Measurements from ENCODE around the gene C5orf24. TPM values are rescaled to one million over a fixed set of nuclear protein-coding genes. Genes with fewer than 3 reads are reported as not detected.

The C5orf24 gene
- total RNA-seq, 1 experiment from 2014 or later: 29.2 TPM

DNA sequence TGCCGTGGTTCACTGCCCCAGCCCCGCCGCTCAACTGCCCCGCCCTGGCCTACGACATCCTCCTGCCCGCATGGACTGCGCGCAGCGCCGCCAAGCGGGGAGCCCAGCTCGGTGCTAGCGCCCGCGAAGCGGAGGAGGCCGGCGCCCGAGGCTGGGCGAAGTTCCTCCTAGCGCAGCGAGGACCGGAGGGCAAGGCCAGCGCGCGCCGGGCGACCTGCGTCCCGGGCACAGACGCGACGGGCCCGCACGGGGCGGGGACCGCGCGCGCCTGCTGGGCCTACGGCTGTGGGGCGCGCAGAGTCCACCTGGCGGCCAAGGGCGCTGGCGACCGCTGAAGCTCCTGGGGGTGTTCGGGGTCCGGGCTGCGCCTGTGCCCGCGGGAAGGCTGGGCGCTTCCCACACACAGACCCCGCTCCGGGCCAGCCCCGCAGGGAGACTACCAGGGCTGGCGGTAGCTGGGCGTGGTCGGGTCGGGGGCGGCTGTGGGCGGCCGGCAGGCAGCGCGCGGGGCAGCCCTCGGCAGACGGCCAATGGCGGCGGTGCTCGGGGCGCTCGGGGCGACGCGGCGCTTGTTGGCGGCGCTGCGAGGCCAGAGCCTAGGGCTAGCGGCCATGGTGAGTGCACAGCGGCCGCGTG, 59.0 kb downstream of the C5orf24 start, which contains the start of gene PCBD2:
PCBD2 (plus strand) TSS at position 522 of the 636 bp plus-strand sequence; CDS start at position 531, 9 bp downstream.
- no peak for TF ChIP-seq EZH2 (IDR thresholded peaks at IDR 0.05; ENCODE audit: low read depth)
- TF ChIP-seq, protein P1, sequence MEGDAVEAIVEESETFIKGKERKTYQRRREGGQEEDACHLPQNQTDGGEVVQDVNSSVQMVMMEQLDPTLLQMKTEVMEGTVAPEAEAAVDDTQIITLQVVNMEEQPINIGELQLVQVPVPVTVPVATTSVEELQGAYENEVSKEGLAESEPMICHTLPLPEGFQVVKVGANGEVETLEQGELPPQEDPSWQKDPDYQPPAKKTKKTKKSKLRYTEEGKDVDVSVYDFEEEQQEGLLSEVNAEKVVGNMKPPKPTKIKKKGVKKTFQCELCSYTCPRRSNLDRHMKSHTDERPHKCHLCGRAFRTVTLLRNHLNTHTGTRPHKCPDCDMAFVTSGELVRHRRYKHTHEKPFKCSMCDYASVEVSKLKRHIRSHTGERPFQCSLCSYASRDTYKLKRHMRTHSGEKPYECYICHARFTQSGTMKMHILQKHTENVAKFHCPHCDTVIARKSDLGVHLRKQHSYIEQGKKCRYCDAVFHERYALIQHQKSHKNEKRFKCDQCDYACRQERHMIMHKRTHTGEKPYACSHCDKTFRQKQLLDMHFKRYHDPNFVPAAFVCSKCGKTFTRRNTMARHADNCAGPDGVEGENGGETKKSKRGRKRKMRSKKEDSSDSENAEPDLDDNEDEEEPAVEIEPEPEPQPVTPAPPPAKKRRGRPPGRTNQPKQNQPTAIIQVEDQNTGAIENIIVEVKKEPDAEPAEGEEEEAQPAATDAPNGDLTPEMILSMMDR (conservative IDR thresholded peaks at IDR 0.05): peak; percentile 74
- peak within 1 kb of the TSS; percentile 99 for H3K4me3 ChIP-seq
- BruUV-seq (replicated peaks): no TSS peak
- peak within 1 kb of the TSS; percentile 92 for H3K4me2 ChIP-seq
- no peaks in the 10 kb centered on the region for H3K9me2 ChIP-seq (ENCODE audit: insufficient read depth)
- H2AFZ ChIP-seq: peak within 1 kb of the TSS; percentile 91
- no peaks in the 10 kb centered on the region for H4K20me1 ChIP-seq (ENCODE audit: insufficient read depth)
- no peaks in the 10 kb centered on the region for H3K27me3 ChIP-seq (ENCODE audit: insufficient read depth, low read depth)
- ChIA-PET POLR2A (ENCODE audit: unreplicated experiment) (interaction anchor here (0.5 to 0.6 kb wide), 2 partner anchors 128 to 286 kb away, joined by 3 to 4 read pairs; no protein-coding TSS in a partner anchor), CTCF (interaction anchor here (0.5 to 1.5 kb wide), 5 partner anchors 53 to 362 kb away, joined by 5 to 15 read pairs (median 6); no protein-coding TSS in a partner anchor)
- intact Hi-C loops (cut with micrococcal nuclease; ENCODE audit: unreplicated experiment): loop anchor here (1.0 to 10.0 kb wide), 6 partner anchors 30 to 600 kb away; partner anchors contain the start of genes C5orf24, CAMLG and TXNDC15
- peaks cover 7% of the 10 kb centered on the region; the same call in 1 of the 2 replicates for H3K4me1 ChIP-seq (replicated peaks; ENCODE audit: insufficient read depth)
- peaks cover 13% of the 10 kb centered on the region for H3F3A ChIP-seq (ENCODE audit: insufficient read depth, low read depth)
- DNase-seq: peak; percentile 81 to 95
- no peaks in the 10 kb centered on the region for H3K36me3 ChIP-seq (ENCODE audit: low read depth)
- no peaks in the 10 kb centered on the region for H3K9me3 ChIP-seq (ENCODE audit: insufficient read depth, low read depth)
- peak within 1 kb of the TSS; percentile 86 for H3K27ac ChIP-seq
- H3K79me2 ChIP-seq (ENCODE audit: low read depth): peaks cover 14% of the 10 kb centered on the region

DNA sequence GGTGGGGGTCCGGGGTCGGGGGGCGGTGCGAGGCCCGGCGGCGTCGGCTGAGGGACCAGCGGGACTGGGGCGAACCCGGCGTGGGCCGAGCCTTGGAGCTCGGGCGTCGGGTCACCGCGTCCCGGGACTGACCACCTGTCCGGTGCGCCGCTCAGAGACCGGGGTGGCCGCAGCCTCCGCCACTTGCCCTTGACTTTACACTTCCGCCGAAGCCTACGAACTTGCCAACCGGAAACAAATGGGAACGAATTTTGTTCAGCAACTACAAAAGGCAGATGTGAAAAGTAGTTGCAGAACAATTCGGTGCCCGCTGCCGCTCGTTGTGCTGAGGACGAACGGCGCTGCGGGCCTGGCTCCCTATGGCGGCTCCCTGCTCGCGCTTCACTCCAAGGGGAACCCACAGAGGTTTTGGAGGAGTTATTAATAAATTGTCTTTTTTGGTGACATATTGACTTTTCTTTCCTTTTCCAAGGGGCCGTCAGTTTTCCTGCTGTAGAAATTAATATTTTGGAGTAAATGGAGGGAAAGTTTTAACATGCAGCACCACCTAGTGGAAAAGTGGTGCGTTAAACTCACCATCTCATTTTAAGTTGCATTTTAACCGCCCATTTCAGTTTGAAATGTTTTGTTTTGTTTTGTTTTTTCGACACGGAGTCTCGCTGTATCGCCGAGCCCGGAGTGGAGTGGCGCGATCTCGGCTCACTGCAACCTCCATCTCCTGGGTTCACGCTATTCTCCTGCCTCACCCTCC, 59.7 kb downstream of the C5orf24 start:
- Histone ChIP-seq H3K9me3 (ENCODE audit: insufficient read depth, low read depth) (no peaks in the 10 kb centered on the region), H3K27ac (peak overlapping the region; percentile 86), H4K20me1 (ENCODE audit: insufficient read depth) (no peaks in the 10 kb centered on the region), H3K4me1 (replicated peaks; ENCODE audit: insufficient read depth) (peaks cover 7% of the 10 kb centered on the region; the same call in 1 of the 2 replicates), H3K4me2 (peak overlapping the region; percentile 92), H3K27me3 (ENCODE audit: insufficient read depth, low read depth) (no peaks in the 10 kb centered on the region), H3K79me2 (ENCODE audit: low read depth) (peaks cover 14% of the 10 kb centered on the region), H3K36me3 (ENCODE audit: low read depth) (0 out of 2 replicates have a peak, but pooled peaks cover 5% of the 10 kb centered on the region), H3K4me3 (peak overlapping the region; percentile 99), H2AFZ (peak overlapping the region; percentile 91), H3F3A (ENCODE audit: insufficient read depth, low read depth) (peaks cover 13% of the 10 kb centered on the region), H3K9me2 (ENCODE audit: insufficient read depth) (no peaks in the 10 kb centered on the region)
- peak in 1 of 2 experiments; percentile 49 for DNase-seq
- POLR2A ChIA-PET (ENCODE audit: unreplicated experiment): interaction anchor here (0.6 kb wide), 1 partner anchor 127 kb away, joined by 3 read pairs; no protein-coding TSS in a partner anchor
- BruUV-seq (replicated peaks): no TSS peak
- CTCF ChIA-PET: interaction anchor here (0.5 to 1.5 kb wide), 4 partner anchors 53 to 363 kb away, joined by 5 to 15 read pairs (median 6); no protein-coding TSS in a partner anchor
- TF ChIP-seq EZH2 (IDR thresholded peaks at IDR 0.05; ENCODE audit: low read depth): no peak
- TF ChIP-seq, protein P1 (conservative IDR thresholded peaks at IDR 0.05): peak; percentile 90
- intact Hi-C loops (cut with micrococcal nuclease; ENCODE audit: unreplicated experiment): loop anchor here (1.0 to 10.0 kb wide), 4 partner anchors 31 to 601 kb away; partner anchors contain the start of genes CAMLG and TXNDC15

DNA sequence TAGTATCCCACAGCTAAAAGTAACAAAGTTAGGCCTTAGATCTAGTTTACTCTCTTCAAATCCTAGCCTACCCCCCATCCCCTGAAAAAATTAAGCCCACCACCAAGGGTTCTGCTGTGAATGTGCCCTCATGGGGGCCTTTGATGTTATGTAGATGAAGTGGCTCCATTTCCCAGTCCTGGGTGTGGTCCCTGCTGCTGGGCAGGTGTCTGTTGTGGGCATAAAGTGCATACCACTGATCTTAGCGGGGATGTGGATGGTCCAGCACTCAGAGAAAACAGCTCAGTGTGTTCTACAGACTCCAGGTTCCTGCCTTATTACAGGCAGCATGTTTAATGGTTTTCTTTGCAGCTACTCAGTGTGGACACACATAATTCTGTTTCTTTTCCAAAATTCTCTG, 61.0 kb downstream of the C5orf24 start:
- no peak overlapping the region for H3K27ac ChIP-seq
- DNase-seq: no peak
- peaks cover 14% of the 10 kb centered on the region for H3K79me2 ChIP-seq (ENCODE audit: low read depth)
- ChIA-PET CTCF (interaction anchor here (0.7 kb wide), 1 partner anchor 22 kb away, joined by 6 read pairs; no protein-coding TSS in a partner anchor), POLR2A (ENCODE audit: unreplicated experiment) (no interaction called here)
- H3K27me3 ChIP-seq (ENCODE audit: insufficient read depth, low read depth): no peaks in the 10 kb centered on the region
- H2AFZ ChIP-seq: no peak overlapping the region
- H3F3A ChIP-seq (ENCODE audit: insufficient read depth, low read depth): peaks cover 13% of the 10 kb centered on the region
- peaks cover 7% of the 10 kb centered on the region; the same call in 1 of the 2 replicates for H3K4me1 ChIP-seq (replicated peaks; ENCODE audit: insufficient read depth)
- 0 out of 2 replicates have a peak, but pooled peaks cover 5% of the 10 kb centered on the region for H3K36me3 ChIP-seq (ENCODE audit: low read depth)
- no peaks in the 10 kb centered on the region for H3K9me3 ChIP-seq (ENCODE audit: insufficient read depth, low read depth)
- BruUV-seq (replicated peaks): no TSS peak
- intact Hi-C loops (cut with micrococcal nuclease; ENCODE audit: unreplicated experiment): loop anchor here (10.0 kb wide), 2 partner anchors 312 to 602 kb away; no protein-coding TSS in a partner anchor
- H3K4me2 ChIP-seq: peak overlapping the region; percentile 92; the same call in 1 of the 2 replicates
- H4K20me1 ChIP-seq (ENCODE audit: insufficient read depth): no peaks in the 10 kb centered on the region
- no peak overlapping the region; the same call in 1 of the 2 replicates for H3K4me3 ChIP-seq
- TF ChIP-seq, protein P1 (conservative IDR thresholded peaks at IDR 0.05): no peak
- TF ChIP-seq EZH2 (IDR thresholded peaks at IDR 0.05; ENCODE audit: low read depth): no peak
- H3K9me2 ChIP-seq (ENCODE audit: insufficient read depth): no peaks in the 10 kb centered on the region

All from PC-9 (cell line).